ENCODE data around the gene RAB1A.

RAB1A gene

GRCh38 chr2:65085148-65085547 is 44.8 kb downstream of the RAB1A start:
- DNase-seq = no peak

- DNase-seq = peak in 1 of 2 donors; percentile 20
Measured at GRCh38 chr2:65081232-65081685, 48.6 kb downstream of the RAB1A start.

GRCh38 chr2:65079017-65079416 is 50.9 kb downstream of the RAB1A start:
- DNase-seq = no peak

- DNase-seq = no peak
Measured at GRCh38 chr2:65077898-65078297, 52.0 kb downstream of the RAB1A start.

- DNase-seq = no peak
Measured at GRCh38 chr2:65076345-65076710, 53.6 kb downstream of the RAB1A start.

GRCh38 chr2:65075605-65076344 is 54.1 kb downstream of the RAB1A start:
- DNase-seq = no peak

GRCh38 chr2:65075176-65075575 is 54.7 kb downstream of the RAB1A start:
- DNase-seq = no peak

- no peak for DNase-seq
Measured at GRCh38 chr2:65073879-65074565, 55.9 kb downstream of the RAB1A start.

GRCh38 chr2:65072181-65072970 is 57.5 kb downstream of the RAB1A start:
- peak in 1 of 2 donors; percentile 13 for DNase-seq

GRCh38 chr2:65071499-65072180 is 58.3 kb downstream of the RAB1A start:
- no peak for DNase-seq

GRCh38 chr2:65070856-65071255 is 59.0 kb downstream of the RAB1A start:
- DNase-seq = no peak

- no peak for DNase-seq
Measured at GRCh38 chr2:65070172-65070830, 59.6 kb downstream of the RAB1A start.

- no peak for DNase-seq
Measured at GRCh38 chr2:65069439-65069824, 60.5 kb downstream of the RAB1A start.

- no peak for DNase-seq
Measured at GRCh38 chr2:65067806-65068553, 61.9 kb downstream of the RAB1A start.

GRCh38 chr2:65064728-65065552 is 65.0 kb downstream of the RAB1A start:
- peak; percentile 67 to 77 for DNase-seq

- no peak for DNase-seq
Measured at GRCh38 chr2:65062843-65063825, 66.8 kb downstream of the RAB1A start.

GRCh38 chr2:65061910-65062339 is 68.0 kb downstream of the RAB1A start:
- DNase-seq = no peak

GRCh38 chr2:65061146-65061909 is 68.6 kb downstream of the RAB1A start:
- no peak for DNase-seq

GRCh38 chr2:65059071-65059470 is 70.8 kb downstream of the RAB1A start:
- DNase-seq = no peak

Measured in CD4-positive, alpha-beta T cell treated with Interleukin-1 beta for 1 hour (primary cell).